GM23338 (cell line): ENCODE data around the gene NFAT5. TPM values are rescaled to one million over a fixed set of nuclear protein-coding genes. Genes with fewer than 3 reads are reported as not detected.

Source experiments
- ATAC-seq: fragments of 200-7000 bp; cut with Tn5 transposase; 3 replicates; pipeline ENCODE4 v1.9.1; 2020
- DNase-seq: peaks from one replicate; pipeline ENCODE4 v3.0.0-alpha.2; 2015; ENCODE audit warnings: low spot score
- H2AFZ ChIP-seq: fragments of 200-600 bp; sonication (generic); 2 replicates; pipeline ENCODE4 v1.8.0; 2016; ENCODE audit warnings: antibody characterized with exemption, mild to moderate bottlenecking, moderate library complexity
- H3F3A ChIP-seq: fragments of 200-600 bp; sonication (generic); replicated peaks from 2 replicates; pipeline ENCODE4 v1.8.0; 2017; ENCODE audit warnings: antibody characterized with exemption, mixed run types, low read depth
- H3K27ac ChIP-seq: fragments of 200-600 bp; sonication (generic); 2 replicates; pipeline ENCODE4 v1.6.1; 2016; ENCODE audit warnings: low read depth
- H3K27me3 ChIP-seq: fragments of 200-600 bp; sonication (generic); 2 replicates; pipeline ENCODE4 v1.8.0; 2016; ENCODE audit warnings: mild to moderate bottlenecking, mixed run types, moderate library complexity; ENCODE audit not compliant: insufficient read depth
- H3K36me3 ChIP-seq: fragments of 200-600 bp; sonication (generic); 2 replicates; pipeline ENCODE4 v1.8.0; 2016; ENCODE audit warnings: mild to moderate bottlenecking; ENCODE audit not compliant: insufficient read depth
- H3K4me1 ChIP-seq: fragments of 200-600 bp; sonication (generic); 2 replicates; pipeline ENCODE4 v1.8.0; 2016; ENCODE audit warnings: mild to moderate bottlenecking, moderate library complexity; ENCODE audit not compliant: insufficient read depth
- H3K4me2 ChIP-seq: fragments of 200-600 bp; sonication (generic); 2 replicates; pipeline ENCODE4 v1.7.1; 2017; ENCODE audit warnings: mixed run types
- H3K4me3 ChIP-seq: fragments of 200-600 bp; sonication (generic); 2 replicates; pipeline ENCODE4 v1.6.1; 2016; ENCODE audit warnings: mixed run types
- H3K79me2 ChIP-seq: fragments of 200-600 bp; sonication (generic); replicated peaks from 2 replicates; pipeline ENCODE4 v1.8.0; 2017; ENCODE audit warnings: mild to moderate bottlenecking; ENCODE audit not compliant: insufficient read depth
- H3K9me2 ChIP-seq: fragments of 200-600 bp; sonication (generic); 2 replicates; pipeline ENCODE4 v1.8.0; 2017; ENCODE audit not compliant: insufficient read depth
- H4K20me1 ChIP-seq: fragments of 200-600 bp; sonication (generic); replicated peaks from 2 replicates; pipeline ENCODE4 v1.8.0; 2017; ENCODE audit warnings: mild to moderate bottlenecking; ENCODE audit not compliant: insufficient read depth
- H3K27ac Mint-ChIP-seq: 2 replicates; pipeline ENCODE4 v1.8.0; 2020; ENCODE audit warnings: inconsistent platforms, mild to moderate bottlenecking, moderate library complexity, mixed read lengths
- H3K27me3 Mint-ChIP-seq: 3 replicates; pipeline ENCODE4 v1.8.0; 2022; ENCODE audit warnings: low read depth, mild to moderate bottlenecking, moderate library complexity, mixed read lengths, inconsistent platforms; ENCODE audit not compliant: insufficient read depth, poor library complexity
- H3K36me3 Mint-ChIP-seq: 3 replicates; pipeline ENCODE4 v1.8.0; 2021; ENCODE audit warnings: low read depth, mild to moderate bottlenecking, inconsistent platforms, moderate library complexity, mixed read lengths
- H3K4me1 Mint-ChIP-seq: 3 replicates; pipeline ENCODE4 v1.8.0; 2020; ENCODE audit warnings: mild to moderate bottlenecking, inconsistent platforms, mixed read lengths
- H3K4me3 Mint-ChIP-seq: 3 replicates; pipeline ENCODE4 v1.8.0; 2021; ENCODE audit warnings: moderate library complexity, mild to moderate bottlenecking, inconsistent platforms, mixed read lengths
- H3K9me3 Mint-ChIP-seq: 3 replicates; pipeline ENCODE4 v1.8.0; 2020; ENCODE audit warnings: moderate library complexity, mild to moderate bottlenecking, inconsistent platforms, mixed read lengths
- CREB1 ChIP-seq: fragments of 250-450 bp; sonication (Bioruptor Pico); IDR thresholded peaks from 2 replicates; pipeline ENCODE4 v1.5.0; 2020; ENCODE audit warnings: low read depth, mild to moderate bottlenecking, moderate library complexity
- EZH2 ChIP-seq: fragments of 200-600 bp; sonication (generic); IDR thresholded peaks from one replicate; pipeline ENCODE4 v1.8.0; 2017; ENCODE audit warnings: antibody characterized with exemption, mild to moderate bottlenecking, low read depth; ENCODE audit not compliant: unreplicated experiment
- EZH2phosphoT487 ChIP-seq: fragments of 200-600 bp; sonication (generic); IDR thresholded peaks from one replicate; pipeline ENCODE4 v1.8.1; 2018; ENCODE audit warnings: antibody characterized with exemption; ENCODE audit not compliant: unreplicated experiment
- NANOG ChIP-seq: IDR thresholded peaks from 2 replicates; pipeline ENCODE4 v1.6.1; 2016; ENCODE audit warnings: antibody characterized with exemption, borderline replicate concordance
- POLR2AphosphoS5 ChIP-seq: IDR thresholded peaks from 2 replicates; pipeline ENCODE4 v1.6.1; 2016; ENCODE audit warnings: antibody characterized with exemption, low read depth
- STAT1 ChIP-seq: IDR thresholded peaks from one replicate; pipeline ENCODE4 v1.6.1; 2016; ENCODE audit warnings: antibody characterized with exemption; ENCODE audit not compliant: unreplicated experiment
- ZNF331 ChIP-seq: fragments of 250-450 bp; sonication (Bioruptor Pico); IDR thresholded peaks from 2 replicates; pipeline ENCODE4 v1.5.0; 2020; ENCODE audit warnings: low read depth, mild to moderate bottlenecking, moderate library complexity
- polyA plus RNA-seq: library from polyadenylated mRNA; unstranded; fragments of >200 nt; fragmentation: Nextera tagmentation; extraction: Ambion mirVana; gene quantifications from 2 replicates; pipeline ENCODE4 v1.2.1, GENCODE V29; 2016
- total RNA-seq: library from RNA; depleted of rRNA; stranded (reverse); fragments of >200 nt; shearing (Covaris generic); gene quantifications from 2 replicates; pipeline ENCODE4 v1.2.3, GENCODE V29; 2014
- TF ChIP-seq, protein P1 (sequence below), 2 experiments: fragments of 200-600 bp in 1 of 2; sonication (generic) in 1 of 2; conservative IDR thresholded peaks; 2 replicates each; pipeline versions ENCODE4 v1.5.1 to v1.6.1; 2016 to 2017; ENCODE audit warnings: antibody characterized with exemption in 2 of 2, low read depth in 2 of 2, mild to moderate bottlenecking in 2 of 2, moderate library complexity in 1 of 2
- TF ChIP-seq, protein P2 (sequence below): IDR thresholded peaks from 2 replicates; pipeline ENCODE4 v1.6.1; 2016; ENCODE audit warnings: antibody characterized with exemption
- TF ChIP-seq, protein P3 (sequence below): IDR thresholded peaks from one replicate; pipeline ENCODE4 v1.6.1; 2018; ENCODE audit warnings: antibody characterized with exemption; ENCODE audit not compliant: unreplicated experiment

Gene NFAT5
- total and polyA plus RNA-seq, 2 experiments from 2014 or later, result 10.6 to 27.0 TPM

DNA sequence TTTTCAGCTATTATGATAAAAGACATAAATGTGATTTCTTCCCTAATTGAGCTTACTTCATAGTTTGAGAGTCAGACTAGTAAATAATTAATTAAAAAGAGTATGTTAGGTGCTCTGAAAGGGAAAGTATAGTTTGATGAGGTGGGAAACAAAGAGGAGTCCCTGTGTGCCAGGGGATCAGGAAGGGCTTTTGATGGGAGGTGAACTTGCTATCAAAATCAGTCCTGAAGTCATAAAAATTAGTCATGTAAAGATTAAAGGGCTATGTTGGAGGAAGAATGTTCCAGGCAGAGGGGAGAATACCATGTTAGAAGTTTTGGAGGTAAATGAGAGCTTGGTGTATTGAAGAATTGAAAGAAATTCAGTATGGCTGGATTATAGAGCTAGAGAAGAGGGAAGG is 31.0 kb downstream of the NFAT5 start:
- Mint-ChIP-seq H3K27me3 (peaks cover 2% of the 10 kb centered on the region), H3K36me3 (no peaks in the 10 kb centered on the region)
- H3K79me2 ChIP-seq, result peaks cover 70% of the 10 kb centered on the region

DNA sequence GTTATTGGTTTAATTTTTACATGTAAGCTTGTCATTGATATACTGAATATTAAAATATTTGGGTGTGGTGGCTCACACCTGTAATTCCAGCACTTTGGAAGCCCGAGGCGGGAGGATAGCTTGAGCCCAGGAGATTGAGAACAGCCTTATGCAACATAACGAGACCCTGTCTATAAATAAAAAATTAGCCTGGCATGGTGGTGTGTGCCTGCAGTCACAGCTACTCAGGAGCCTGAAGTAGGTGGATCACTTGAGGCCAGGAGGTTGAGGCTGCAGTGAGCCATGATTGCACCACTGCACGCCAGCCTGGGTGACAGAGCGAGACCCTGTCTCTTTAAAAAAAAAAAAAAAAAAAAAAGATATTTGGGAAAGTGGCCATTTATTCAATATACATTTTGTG is 32.3 kb downstream of the NFAT5 start:
- H3K27me3 Mint-ChIP-seq, result peaks cover 2% of the 10 kb centered on the region
- no peaks in the 10 kb centered on the region for H3K9me2 ChIP-seq
- no peaks in the 10 kb centered on the region for H3K27me3 ChIP-seq
- H3K36me3 ChIP-seq, result no peaks in the 10 kb centered on the region
- H3K4me3 Mint-ChIP-seq, result no peak overlapping the region
- peaks cover 18% of the 10 kb centered on the region; the same call in 1 of the 2 replicates for H4K20me1 ChIP-seq
- H3K4me1 ChIP-seq, result no peaks in the 10 kb centered on the region
- no peak overlapping the region for H2AFZ ChIP-seq
- DNase-seq (no peak), ATAC-seq (no peak)
- H3K36me3 Mint-ChIP-seq, result no peaks in the 10 kb centered on the region
- no peak overlapping the region for H3K4me3 ChIP-seq
- H3K79me2 ChIP-seq, result peaks cover 69% of the 10 kb centered on the region
- no peaks in the 10 kb centered on the region for H3K9me3 Mint-ChIP-seq
- no peaks in the 10 kb centered on the region; the same call in 2 of the 3 replicates for H3K4me1 Mint-ChIP-seq
- no peaks in the 10 kb centered on the region for H3F3A ChIP-seq
- no peak overlapping the region for H3K27ac Mint-ChIP-seq
- H3K27ac ChIP-seq, result no peak overlapping the region
- no peak overlapping the region for H3K4me2 ChIP-seq
- no peak for TF ChIP-seq EZH2
- TF ChIP-seq, protein P1, sequence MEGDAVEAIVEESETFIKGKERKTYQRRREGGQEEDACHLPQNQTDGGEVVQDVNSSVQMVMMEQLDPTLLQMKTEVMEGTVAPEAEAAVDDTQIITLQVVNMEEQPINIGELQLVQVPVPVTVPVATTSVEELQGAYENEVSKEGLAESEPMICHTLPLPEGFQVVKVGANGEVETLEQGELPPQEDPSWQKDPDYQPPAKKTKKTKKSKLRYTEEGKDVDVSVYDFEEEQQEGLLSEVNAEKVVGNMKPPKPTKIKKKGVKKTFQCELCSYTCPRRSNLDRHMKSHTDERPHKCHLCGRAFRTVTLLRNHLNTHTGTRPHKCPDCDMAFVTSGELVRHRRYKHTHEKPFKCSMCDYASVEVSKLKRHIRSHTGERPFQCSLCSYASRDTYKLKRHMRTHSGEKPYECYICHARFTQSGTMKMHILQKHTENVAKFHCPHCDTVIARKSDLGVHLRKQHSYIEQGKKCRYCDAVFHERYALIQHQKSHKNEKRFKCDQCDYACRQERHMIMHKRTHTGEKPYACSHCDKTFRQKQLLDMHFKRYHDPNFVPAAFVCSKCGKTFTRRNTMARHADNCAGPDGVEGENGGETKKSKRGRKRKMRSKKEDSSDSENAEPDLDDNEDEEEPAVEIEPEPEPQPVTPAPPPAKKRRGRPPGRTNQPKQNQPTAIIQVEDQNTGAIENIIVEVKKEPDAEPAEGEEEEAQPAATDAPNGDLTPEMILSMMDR (conservative IDR thresholded peaks at IDR 0.05; ENCODE audit: low read depth in 2 of 2), result no peak
- TF ChIP-seq, protein P2, sequence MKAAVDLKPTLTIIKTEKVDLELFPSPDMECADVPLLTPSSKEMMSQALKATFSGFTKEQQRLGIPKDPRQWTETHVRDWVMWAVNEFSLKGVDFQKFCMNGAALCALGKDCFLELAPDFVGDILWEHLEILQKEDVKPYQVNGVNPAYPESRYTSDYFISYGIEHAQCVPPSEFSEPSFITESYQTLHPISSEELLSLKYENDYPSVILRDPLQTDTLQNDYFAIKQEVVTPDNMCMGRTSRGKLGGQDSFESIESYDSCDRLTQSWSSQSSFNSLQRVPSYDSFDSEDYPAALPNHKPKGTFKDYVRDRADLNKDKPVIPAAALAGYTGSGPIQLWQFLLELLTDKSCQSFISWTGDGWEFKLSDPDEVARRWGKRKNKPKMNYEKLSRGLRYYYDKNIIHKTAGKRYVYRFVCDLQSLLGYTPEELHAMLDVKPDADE, result no peak
- no peak for TF ChIP-seq ZNF331
- no peak for TF ChIP-seq STAT1
- TF ChIP-seq, protein P3, sequence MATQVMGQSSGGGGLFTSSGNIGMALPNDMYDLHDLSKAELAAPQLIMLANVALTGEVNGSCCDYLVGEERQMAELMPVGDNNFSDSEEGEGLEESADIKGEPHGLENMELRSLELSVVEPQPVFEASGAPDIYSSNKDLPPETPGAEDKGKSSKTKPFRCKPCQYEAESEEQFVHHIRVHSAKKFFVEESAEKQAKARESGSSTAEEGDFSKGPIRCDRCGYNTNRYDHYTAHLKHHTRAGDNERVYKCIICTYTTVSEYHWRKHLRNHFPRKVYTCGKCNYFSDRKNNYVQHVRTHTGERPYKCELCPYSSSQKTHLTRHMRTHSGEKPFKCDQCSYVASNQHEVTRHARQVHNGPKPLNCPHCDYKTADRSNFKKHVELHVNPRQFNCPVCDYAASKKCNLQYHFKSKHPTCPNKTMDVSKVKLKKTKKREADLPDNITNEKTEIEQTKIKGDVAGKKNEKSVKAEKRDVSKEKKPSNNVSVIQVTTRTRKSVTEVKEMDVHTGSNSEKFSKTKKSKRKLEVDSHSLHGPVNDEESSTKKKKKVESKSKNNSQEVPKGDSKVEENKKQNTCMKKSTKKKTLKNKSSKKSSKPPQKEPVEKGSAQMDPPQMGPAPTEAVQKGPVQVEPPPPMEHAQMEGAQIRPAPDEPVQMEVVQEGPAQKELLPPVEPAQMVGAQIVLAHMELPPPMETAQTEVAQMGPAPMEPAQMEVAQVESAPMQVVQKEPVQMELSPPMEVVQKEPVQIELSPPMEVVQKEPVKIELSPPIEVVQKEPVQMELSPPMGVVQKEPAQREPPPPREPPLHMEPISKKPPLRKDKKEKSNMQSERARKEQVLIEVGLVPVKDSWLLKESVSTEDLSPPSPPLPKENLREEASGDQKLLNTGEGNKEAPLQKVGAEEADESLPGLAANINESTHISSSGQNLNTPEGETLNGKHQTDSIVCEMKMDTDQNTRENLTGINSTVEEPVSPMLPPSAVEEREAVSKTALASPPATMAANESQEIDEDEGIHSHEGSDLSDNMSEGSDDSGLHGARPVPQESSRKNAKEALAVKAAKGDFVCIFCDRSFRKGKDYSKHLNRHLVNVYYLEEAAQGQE, result no peak
- TF ChIP-seq NANOG, result no peak
- TF ChIP-seq POLR2AphosphoS5, result no peak
- TF ChIP-seq EZH2phosphoT487, result no peak

More for the DNA sequence above, 31.0 kb downstream of the NFAT5 start:
- H3K4me1 Mint-ChIP-seq, result no peaks in the 10 kb centered on the region; the same call in 2 of the 3 replicates
- TF ChIP-seq CREB1 (no peak), EZH2 (no peak), POLR2AphosphoS5 (no peak), STAT1 (no peak)
- TF ChIP-seq, protein P3, result no peak
- TF ChIP-seq, protein P2, result no peak
- Histone ChIP-seq H3K36me3 (no peaks in the 10 kb centered on the region), H3K9me2 (no peaks in the 10 kb centered on the region), H2AFZ (no peak overlapping the region), H4K20me1 (peaks cover 16% of the 10 kb centered on the region; the same call in 1 of the 2 replicates), H3K4me3 (no peak overlapping the region), H3K27me3 (no peaks in the 10 kb centered on the region), H3K4me1 (no peaks in the 10 kb centered on the region), H3K4me2 (no peak overlapping the region), H3F3A (no peaks in the 10 kb centered on the region), H3K27ac (no peak overlapping the region)
- no peak overlapping the region for H3K4me3 Mint-ChIP-seq
- no peaks in the 10 kb centered on the region for H3K9me3 Mint-ChIP-seq
- H3K27ac Mint-ChIP-seq, result no peak overlapping the region
- ATAC-seq (no peak), DNase-seq (no peak)
